Activated CD8-positive, alpha-beta memory T cell treated with anti-CD3 and anti-CD28 coated beads for 36 hours (primary cell): ENCODE data around the gene C16orf46. TPM values are rescaled to one million over a fixed set of nuclear protein-coding genes. Genes with fewer than 3 reads are reported as not detected.

Experiments
- CTCF ChIA-PET: fragments of 350-600 bp; sonication (Branson Sonifier 250); formaldehyde crosslinking; loops from one replicate; lab custom pipeline; 2021; ENCODE audit warnings: antibody characterized with exemption; lab: Charles Lee
- POLR2A ChIA-PET: fragments of 350-600 bp; sonication (Branson Sonifier 250); formaldehyde crosslinking; loops from one replicate; lab custom pipeline; 2021; ENCODE audit warnings: antibody characterized with exemption; lab: Charles Lee
- total RNA-seq, 2 experiments: library from RNA; stranded (reverse); gene quantifications; one replicate each; pipeline ENCODE4 v1.2.3, GENCODE V29; 2021

The C16orf46 gene
- total RNA-seq, 2 experiments from 2014 or later: 0.38 to 0.51 TPM

GRCh38 chr16:81088836-81089235 is 11.8 kb upstream of the C16orf46 start:
- CTCF ChIA-PET: no interaction called here
- POLR2A ChIA-PET: no interaction called here

DNA sequence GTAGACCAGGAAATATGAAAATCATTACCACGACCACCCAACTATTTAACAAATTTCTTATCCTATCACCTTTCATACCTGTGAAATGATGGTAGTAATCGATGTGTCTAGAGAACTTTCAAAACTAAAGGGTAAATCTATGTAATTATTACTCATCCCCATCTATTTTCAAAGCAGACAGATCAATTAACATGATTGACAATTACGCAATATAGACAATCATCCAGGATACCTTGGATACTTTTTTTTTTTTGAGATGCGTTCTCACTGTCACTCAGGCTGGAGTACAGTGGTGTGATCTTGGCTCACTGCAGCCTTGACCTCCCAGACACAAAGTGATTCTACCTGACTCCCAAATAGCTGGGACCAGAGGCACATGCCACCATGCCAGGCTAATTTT is 4.0 kb upstream of the C16orf46 start:
- POLR2A ChIA-PET: no interaction called here

GRCh38 chr16:81080233-81080632 is 3.2 kb upstream of the C16orf46 start:
- ChIA-PET POLR2A (interaction anchor here (0.6 kb wide), 1 partner anchor 162 kb away, joined by 5 read pairs; no protein-coding TSS in a partner anchor), CTCF (no interaction called here)

More for the DNA sequence above, 4.0 kb upstream of the C16orf46 start:
- CTCF ChIA-PET: no interaction called here

GRCh38 chr16:81076566-81077075 is 417 bp downstream of the C16orf46 start:
- CTCF ChIA-PET: interaction anchor here (0.6 to 2.4 kb wide), 3 partner anchors 10 to 640 kb away, joined by 3 to 13 read pairs (median 5); partner anchors contain the start of gene ATMIN
- POLR2A ChIA-PET: interaction anchor here (0.6 to 1.5 kb wide), 4 partner anchors 18 to 72 kb away, joined by 3 to 4 read pairs (median 4); no protein-coding TSS in a partner anchor

DNA sequence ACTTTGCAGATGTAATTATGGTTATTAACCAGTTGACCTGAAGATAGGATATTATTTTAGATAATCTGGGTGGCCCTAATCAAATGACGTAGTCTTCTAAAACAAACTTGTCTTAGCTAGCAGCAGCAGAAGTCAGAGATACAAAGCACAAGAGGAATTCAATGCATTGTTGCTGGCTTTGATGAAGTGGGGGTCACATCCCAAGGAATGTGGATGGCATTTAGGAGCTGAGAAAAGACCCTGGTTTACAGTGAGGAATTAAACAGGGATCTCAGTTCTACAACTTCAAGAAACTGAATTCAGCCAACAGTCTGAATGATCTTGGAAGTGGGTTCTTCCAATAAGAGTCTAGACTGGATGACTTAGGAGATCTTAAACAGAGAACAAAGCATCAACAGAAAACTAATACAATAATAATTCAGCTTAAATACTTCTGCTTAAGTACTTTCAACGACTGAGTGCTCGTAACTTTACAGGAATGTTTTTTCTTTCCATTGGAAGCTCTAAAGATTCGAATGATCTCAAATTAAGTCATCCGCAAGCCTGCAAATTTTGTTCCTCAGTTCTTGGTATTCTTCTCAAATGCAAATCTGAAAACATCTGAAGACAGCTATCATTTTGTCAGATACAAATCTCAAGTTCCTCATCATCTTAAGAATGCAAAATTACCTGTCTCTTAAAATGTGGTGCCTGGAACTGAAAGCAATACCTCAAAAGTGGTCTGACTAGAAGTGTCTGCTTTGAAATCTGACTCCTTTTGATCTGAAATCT is 3.3 kb downstream of the C16orf46 start:
- ChIA-PET CTCF (interaction anchor here (1.0 kb wide), 1 partner anchor 38 kb away, joined by 3 read pairs; the partner anchor contains the start of gene ATMIN), POLR2A (interaction anchor here (0.8 to 1.0 kb wide), 2 partner anchors 38 to 297 kb away, joined by 3 to 4 read pairs; partner anchors contain the start of gene ATMIN)

DNA sequence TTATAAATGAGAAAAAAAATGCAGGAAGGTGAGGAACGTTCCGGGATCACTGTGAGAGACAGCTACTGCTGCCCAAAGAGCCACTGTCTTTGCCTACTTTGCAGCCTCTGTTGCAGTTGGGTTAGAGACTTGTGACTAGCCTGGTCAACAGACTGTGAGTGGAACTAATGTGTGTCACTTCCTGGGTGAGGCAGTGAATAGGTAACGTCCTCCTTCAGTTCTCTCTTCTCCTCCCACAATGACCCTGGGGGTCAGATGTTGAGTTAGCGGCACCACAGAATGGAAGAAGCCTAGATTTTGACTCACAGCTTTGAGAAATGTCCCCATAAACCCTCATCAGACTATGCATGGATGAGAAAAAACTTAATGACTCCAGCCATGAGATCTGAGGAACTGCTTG is 5.2 kb downstream of the C16orf46 start:
- ChIA-PET POLR2A (no interaction called here), CTCF (no interaction called here)

- POLR2A ChIA-PET: no interaction called here
- CTCF ChIA-PET: no interaction called here
Observed at GRCh38 chr16:81070979-81071378, 6.1 kb downstream of the C16orf46 start.

DNA sequence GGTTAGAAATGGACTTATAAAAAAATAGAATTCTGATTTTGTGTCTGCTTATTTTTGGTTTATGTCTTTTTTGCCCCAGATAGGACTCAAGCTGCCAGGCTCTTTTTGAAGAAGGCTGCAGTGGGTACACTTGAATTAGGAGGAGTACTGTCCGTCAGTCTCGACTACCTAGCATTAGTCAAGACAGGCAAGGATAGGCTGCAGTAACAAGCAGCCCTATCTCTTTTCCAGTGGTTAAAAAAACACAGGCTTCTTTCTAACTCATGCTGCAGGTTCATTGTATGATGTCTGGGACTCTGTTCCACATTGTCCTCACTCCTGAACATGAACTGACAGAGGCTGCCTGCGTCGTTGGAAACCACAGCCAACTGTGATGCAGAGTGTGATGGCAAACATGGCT is 8.0 kb downstream of the C16orf46 start:
- POLR2A ChIA-PET: no interaction called here
- CTCF ChIA-PET: no interaction called here

DNA sequence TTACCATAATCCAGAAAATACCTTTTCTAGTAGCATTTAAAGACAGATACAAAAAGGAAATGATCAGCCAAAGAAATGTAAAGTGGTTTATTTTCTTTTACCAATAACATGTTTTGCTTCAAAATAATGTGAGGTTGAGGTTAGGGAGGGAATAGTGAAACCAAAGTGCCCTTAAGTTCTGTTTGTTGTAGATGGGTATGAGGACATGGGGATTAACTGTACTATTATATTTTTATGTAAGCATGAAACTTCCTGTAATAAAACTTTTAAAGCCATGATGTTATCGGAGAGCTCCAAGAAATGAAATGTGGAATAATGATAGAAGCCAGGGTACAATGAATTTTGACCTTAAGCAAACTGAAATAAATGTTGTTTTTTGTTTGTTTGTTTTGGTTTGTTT is 9.9 kb downstream of the C16orf46 start:
- POLR2A ChIA-PET: no interaction called here
- CTCF ChIA-PET: interaction anchor here (1.2 kb wide), 1 partner anchor 9 kb away, joined by 3 read pairs; no protein-coding TSS in a partner anchor

DNA sequence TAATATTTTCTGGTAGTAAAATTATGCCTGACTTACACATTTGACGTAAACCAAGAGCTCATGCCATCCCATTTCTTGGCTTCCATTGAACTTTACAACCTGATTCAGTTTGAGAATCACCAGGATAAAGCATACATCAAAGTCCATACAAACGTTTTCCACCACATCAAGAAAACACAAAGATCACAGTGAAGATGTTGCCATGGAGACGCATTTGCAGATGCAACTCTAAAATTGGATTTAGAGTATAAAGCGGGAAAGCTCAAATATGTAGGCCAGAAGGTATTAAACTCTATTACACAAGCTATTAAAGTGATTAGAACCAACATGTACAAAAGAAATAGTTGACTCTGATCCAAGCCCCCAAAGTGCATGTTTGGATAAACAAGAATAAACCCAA is 10.4 kb downstream of the C16orf46 start:
- ChIA-PET CTCF (interaction anchor here (1.2 kb wide), 1 partner anchor 10 kb away, joined by 3 read pairs; no protein-coding TSS in a partner anchor), POLR2A (no interaction called here)

GRCh38 chr16:81061871-81062608 is 15.0 kb downstream of the C16orf46 start:
- ChIA-PET CTCF (no interaction called here), POLR2A (no interaction called here)

DNA sequence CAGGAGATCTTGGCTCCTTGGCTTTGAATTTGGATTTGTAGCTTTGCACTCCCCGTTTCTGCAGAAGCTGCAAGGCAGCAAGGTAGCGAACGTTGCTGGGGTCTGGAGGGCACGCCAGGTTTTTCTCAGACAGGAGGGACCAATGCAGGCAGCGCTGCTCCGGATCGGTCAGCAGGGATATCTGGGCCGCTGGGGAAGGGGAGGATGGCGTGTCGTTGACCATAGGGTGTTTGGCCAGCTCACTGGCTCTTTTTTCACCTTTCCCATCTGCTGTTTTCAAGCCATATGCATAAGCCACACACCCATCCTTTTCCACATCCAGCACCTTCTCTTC is 15.8 kb downstream of the C16orf46 start:
- ChIA-PET CTCF (no interaction called here), POLR2A (no interaction called here)

GRCh38 chr16:81060576-81061306 is 16.3 kb downstream of the C16orf46 start:
- ChIA-PET CTCF (no interaction called here), POLR2A (no interaction called here)

DNA sequence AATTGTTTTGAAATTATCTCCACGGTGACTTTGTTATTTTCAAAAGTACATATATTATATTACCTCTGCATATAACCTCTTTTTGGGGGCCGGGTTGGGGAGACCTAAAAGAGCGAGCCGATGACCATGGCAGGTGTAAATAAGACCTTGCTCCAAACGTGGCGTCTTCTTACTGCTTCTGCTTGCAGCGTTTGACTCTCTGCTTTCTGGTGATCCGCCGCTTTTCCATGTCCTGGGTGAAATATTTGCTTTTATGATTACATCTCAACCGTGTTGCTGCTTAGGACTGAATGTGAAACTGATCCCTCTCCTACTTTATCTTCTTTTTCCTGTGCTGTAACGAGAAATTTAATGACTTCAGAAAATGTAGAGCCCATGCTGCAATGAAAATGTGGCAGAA is 23.3 kb downstream of the C16orf46 start:
- CTCF ChIA-PET: no interaction called here
- POLR2A ChIA-PET: no interaction called here

GRCh38 chr16:81042821-81043220 is 34.2 kb downstream of the C16orf46 start:
- ChIA-PET CTCF (no interaction called here), POLR2A (no interaction called here)

GRCh38 chr16:81041696-81042095 is 35.3 kb downstream of the C16orf46 start:
- CTCF ChIA-PET: no interaction called here
- POLR2A ChIA-PET: no interaction called here

DNA sequence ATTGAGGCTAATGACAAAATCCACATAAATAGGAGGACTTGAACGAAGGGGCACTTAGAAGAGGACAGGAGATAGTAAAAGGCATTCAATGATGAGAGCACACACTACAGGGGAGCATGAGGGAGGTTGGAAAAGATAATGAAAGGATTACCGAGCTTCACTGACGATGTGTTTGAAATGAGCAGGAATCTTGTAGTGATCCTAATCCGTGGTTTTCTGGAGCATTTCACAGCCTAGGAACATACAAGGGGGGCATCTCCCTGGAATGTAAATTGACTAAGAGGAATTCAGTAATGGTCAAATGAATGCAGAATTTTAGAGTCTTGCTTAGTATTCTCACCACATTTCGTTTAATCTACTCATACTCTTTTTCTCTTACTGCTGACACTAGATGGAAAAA is 36.2 kb downstream of the C16orf46 start:
- ChIA-PET CTCF (no interaction called here), POLR2A (no interaction called here)

DNA sequence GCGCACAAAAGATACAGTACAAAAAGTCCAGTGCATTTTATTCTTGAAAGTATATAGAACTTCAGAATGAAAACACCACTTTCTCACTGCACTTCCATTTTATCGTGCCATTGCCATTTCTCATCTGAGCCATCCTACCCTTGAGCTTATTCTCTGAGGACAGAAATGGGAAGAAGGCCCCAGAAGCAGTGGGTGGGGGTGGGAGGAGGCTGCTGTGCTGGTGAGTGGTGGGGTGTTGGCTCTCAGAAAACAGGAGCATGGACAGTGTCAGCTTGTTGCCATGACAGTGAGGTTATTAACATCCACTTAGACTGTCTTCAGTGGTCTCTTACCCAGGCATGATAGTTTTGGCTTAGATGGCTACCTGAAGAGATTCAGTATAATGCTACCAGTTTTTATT is 36.9 kb downstream of the C16orf46 start:
- ChIA-PET CTCF (no interaction called here), POLR2A (no interaction called here)

GRCh38 chr16:81036751-81037350 is 40.2 kb downstream of the C16orf46 start:
- ChIA-PET POLR2A (interaction anchor here (1.0 to 1.2 kb wide), 3 partner anchors 32 to 41 kb away, joined by 4 read pairs; partner anchors contain the start of gene C16orf46), CTCF (interaction anchor here (0.6 to 3.6 kb wide), 3 partner anchors 8 to 1420 kb away, joined by 3 to 22 read pairs (median 8); no protein-coding TSS in a partner anchor)
